SK-N-SH (cell line): ENCODE data around the gene GTF2H4. TPM values are rescaled to one million over a fixed set of nuclear protein-coding genes. Genes with fewer than 3 reads are reported as not detected.

Experiments used
- CTCF ChIA-PET: fragments of 300-600, 350-600 bp; formaldehyde crosslinking; extraction: SDS; loops from one replicate; lab custom pipeline; 2021; lab: Yijun Ruan, JAX
- POLR2A ChIA-PET: fragments of 350-600 bp; sonication (Branson Sonifier 250); formaldehyde crosslinking; extraction: SDS; loops from one replicate; lab custom pipeline; 2020; ENCODE audit warnings: antibody characterized with exemption, inconsistent platforms; lab: Yijun Ruan, JAX
- DNase-seq: peaks from one replicate; pipeline ENCODE4 v3.0.0; 2012
- H2AFZ ChIP-seq: fragments of 200-600 bp; sonication (generic); 2 replicates; pipeline ENCODE4 v1.8.1; 2016; ENCODE audit warnings: antibody characterized with exemption, mild to moderate bottlenecking, low read depth
- H3F3A ChIP-seq: fragments of 200-600 bp; sonication (generic); replicated peaks from 2 replicates; pipeline ENCODE3; 2016; ENCODE audit warnings: antibody characterized with exemption, mild to moderate bottlenecking; ENCODE audit not compliant: insufficient read depth
- H3K27ac ChIP-seq, 2 experiments: fragments of 200-500 bp in 1 of 2; fragments of 200-600 bp in 1 of 2; sonication (Bioruptor generic) in 1 of 2; sonication (generic), shearing (Covaris generic) in 1 of 2; 2 replicates each; pipeline versions ENCODE4 v1.5.1 to v1.6.1; 2014 to 2016; ENCODE audit warnings: low read depth in 2 of 2, inconsistent platforms in 1 of 2, low read length in 1 of 2, mild to moderate bottlenecking in 1 of 2, mixed read lengths in 1 of 2
- H3K27me3 ChIP-seq: fragments of 200-600 bp; sonication (generic), shearing (Covaris generic); 2 replicates; pipeline ENCODE4 v1.6.1; 2016; ENCODE audit warnings: mixed run types; ENCODE audit not compliant: insufficient read depth
- H3K36me3 ChIP-seq, 2 experiments: fragments of 200-500 bp in 1 of 2; fragments of 200-600 bp in 1 of 2; sonication (Bioruptor generic) in 1 of 2; sonication (generic) in 1 of 2; replicated peaks in 1 of 2; 2 replicates each; pipeline versions ENCODE3 to v1.5.1; 2014 to 2016; ENCODE audit warnings: low read length in 1 of 2, mild to moderate bottlenecking in 1 of 2; ENCODE audit not compliant: insufficient read depth in 2 of 2, control insufficient read depth in 1 of 2
- H3K4me1 ChIP-seq, 2 experiments: fragments of 200-500 bp in 1 of 2; fragments of 200-600 bp in 1 of 2; sonication (Bioruptor generic) in 1 of 2; sonication (generic), shearing (Covaris generic) in 1 of 2; 2 replicates each; pipeline versions ENCODE4 v1.5.1 to v1.6.1; 2014 to 2016; ENCODE audit warnings: low read depth in 1 of 2, low read length in 1 of 2, mixed run types in 1 of 2; ENCODE audit not compliant: insufficient read depth in 2 of 2, control insufficient read depth in 1 of 2
- H3K4me2 ChIP-seq: fragments of 200-600 bp; sonication (generic), shearing (Covaris generic); 2 replicates; pipeline ENCODE4 v1.6.1; 2017; ENCODE audit warnings: mixed run types
- H3K4me3 ChIP-seq, 2 experiments: fragments of 200-500 bp in 1 of 2; fragments of 200-600 bp in 1 of 2; sonication (Bioruptor generic) in 1 of 2; sonication (generic), shearing (Covaris generic) in 1 of 2; 2 replicates each; pipeline versions ENCODE4 v1.5.1 to v1.8.1; 2014 to 2016; ENCODE audit warnings: low read depth in 2 of 2, inconsistent platforms in 1 of 2, low read length in 1 of 2, mild to moderate bottlenecking in 1 of 2, mixed read lengths in 1 of 2, moderate library complexity in 1 of 2
- H3K79me2 ChIP-seq: fragments of 200-600 bp; sonication (generic); 2 replicates; pipeline ENCODE4 v1.8.1; 2017; ENCODE audit warnings: mild to moderate bottlenecking; ENCODE audit not compliant: insufficient read depth
- H3K9ac ChIP-seq: fragments of 200-600 bp; sonication (generic); 2 replicates; pipeline ENCODE4 v1.6.1; 2017; ENCODE audit warnings: mixed run types
- H3K9me2 ChIP-seq: fragments of 200-600 bp; sonication (generic); 2 replicates; pipeline ENCODE4 v1.6.1; 2017; ENCODE audit warnings: mixed run types
- H3K9me3 ChIP-seq: fragments of 200-600 bp; sonication (generic); 2 replicates; pipeline ENCODE4 v1.6.1; 2017; ENCODE audit warnings: mixed run types, mild to moderate bottlenecking, moderate library complexity
- H4K20me1 ChIP-seq: fragments of 200-600 bp; sonication (generic); 2 replicates; pipeline ENCODE4 v1.6.1; 2017; ENCODE audit warnings: mild to moderate bottlenecking, mixed run types; ENCODE audit not compliant: insufficient read depth
- CHD2 ChIP-seq: fragments of 150-350 bp; IDR thresholded peaks from 2 replicates; pipeline ENCODE4 v1.6.1; 2018; ENCODE audit warnings: low read length; ENCODE audit not compliant: partially characterized antibody
- EP300 ChIP-seq, 2 experiments: IDR thresholded peaks; 2 replicates each; pipeline versions ENCODE4 v1.4.0 to v1.6.1; 2012; ENCODE audit warnings: borderline replicate concordance in 1 of 2, low read depth in 1 of 2, low read length in 1 of 2
- FOXJ3 ChIP-seq: sonication (generic); formaldehyde crosslinking; IDR thresholded peaks from 2 replicates; pipeline ENCODE4 v1.5.1; 2020; ENCODE audit warnings: mild to moderate bottlenecking, missing genetic modification reagents
- GABPA ChIP-seq: IDR thresholded peaks from 2 replicates; pipeline ENCODE4 v1.4.0; 2012; ENCODE audit warnings: low read depth, mild to moderate bottlenecking
- MXI1 ChIP-seq: IDR thresholded peaks from 2 replicates; pipeline ENCODE4 v1.6.1; 2012; ENCODE audit warnings: mild to moderate bottlenecking, low read depth, low read length, improper control_type of control experiment
- SMC3 ChIP-seq: IDR thresholded peaks from 2 replicates; pipeline ENCODE4 v1.6.1; 2012; ENCODE audit warnings: low read depth, low read length, improper control_type of control experiment
- TAF1 ChIP-seq: IDR thresholded peaks from 2 replicates; pipeline ENCODE4 v1.6.1; 2012; ENCODE audit warnings: low read depth, mild to moderate bottlenecking, low read length, moderate library complexity, borderline replicate concordance
- TCF12 ChIP-seq: IDR thresholded peaks from 2 replicates; pipeline ENCODE4 v1.4.0; 2012
- WGBS: methylation state at CpG from one replicate; pipeline ENCODE4 v1.1.6; 2017; ENCODE audit warnings: low lambda C conversion rate; 5-methylcytosine and 5-hydroxymethylcytosine counted together
- polyA plus RNA-seq, 3 experiments: library from polyadenylated mRNA; depleted of rRNA; stranded (reverse); fragments of >200 nt; gene quantifications; 2 replicates each; pipeline ENCODE4 v1.2.3, GENCODE V29; 2012
- TF ChIP-seq, protein P1 (sequence below): fragments of 150-350 bp; IDR thresholded peaks from 2 replicates; pipeline ENCODE4 v1.6.1; 2017; ENCODE audit warnings: antibody characterized with exemption, low read length, low read depth, borderline replicate concordance
- TF ChIP-seq, protein P2 (sequence below): IDR thresholded peaks from 2 replicates; pipeline ENCODE4; 2012
- TF ChIP-seq, protein P3 (sequence below): IDR thresholded peaks from 2 replicates; pipeline ENCODE4 v1.4.0; 2012; ENCODE audit warnings: low read depth
- TF ChIP-seq, protein P4 (sequence below): IDR thresholded peaks from 2 replicates; pipeline ENCODE4 v1.4.0; 2012; ENCODE audit warnings: low read depth, borderline replicate concordance
- TF ChIP-seq, protein P5 (sequence below): fragments of 200-600 bp; sonication (generic); IDR thresholded peaks from 2 replicates; pipeline ENCODE4 v1.6.1; 2017; ENCODE audit warnings: antibody characterized with exemption, mild to moderate bottlenecking, moderate library complexity
- TF ChIP-seq, protein P6 (sequence below): IDR thresholded peaks from 2 replicates; pipeline ENCODE4 v1.4.0; 2012; ENCODE audit warnings: low read depth, borderline replicate concordance

Gene GTF2H4
- polyA plus RNA-seq, 1 of the 3 experiments (the other 2 are of a cell fraction), result 30.7 TPM

DNA sequence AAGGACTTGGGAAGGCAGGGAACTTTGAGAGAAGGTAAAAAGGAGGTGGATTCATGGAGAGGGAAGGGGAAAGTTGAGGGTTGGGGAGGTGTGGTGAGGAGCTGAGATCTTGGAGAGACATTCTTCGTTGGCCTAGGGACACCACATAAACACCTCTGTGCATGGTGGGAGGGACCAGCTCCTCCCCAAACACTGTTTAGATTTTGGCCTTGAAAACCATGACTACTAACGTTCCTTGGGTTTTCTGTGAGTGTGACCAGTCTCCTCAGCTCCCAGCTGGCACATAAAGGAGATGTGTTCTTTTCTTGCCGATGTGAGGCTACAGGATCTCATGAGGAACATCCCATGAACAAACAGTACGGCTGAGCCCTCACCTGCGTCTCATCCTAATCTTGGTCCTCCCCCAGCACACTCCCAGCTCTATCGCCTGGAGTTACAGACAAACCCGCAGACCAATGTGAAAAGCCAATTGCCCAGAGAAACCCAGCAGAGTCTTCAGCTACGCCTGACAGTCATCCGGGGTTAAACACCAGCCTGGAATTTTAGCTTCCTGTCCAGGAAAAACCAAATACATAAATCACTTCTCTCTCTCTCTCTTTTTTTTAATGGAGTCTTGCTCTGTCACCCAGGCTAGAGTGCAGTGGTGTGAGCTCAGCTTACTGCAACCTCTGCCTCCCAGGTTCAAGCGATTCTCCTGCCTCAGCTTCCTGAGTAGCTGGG, 45.7 kb upstream of the GTF2H4 start:
- Histone ChIP-seq H3K4me1 (no peaks in the 10 kb centered on the region), H3K9ac (no peak overlapping the region), H3K9me3 (no peaks in the 10 kb centered on the region), H4K20me1 (no peaks in the 10 kb centered on the region), H3K4me3 (no peak overlapping the region), H3K27ac (no peak overlapping the region), H3K4me2 (no peak overlapping the region), H3K36me3 (no peaks in the 10 kb centered on the region), H3K27me3 (no peaks in the 10 kb centered on the region), H3K9me2 (no peaks in the 10 kb centered on the region), H3K79me2 (no peaks in the 10 kb centered on the region)
- DNase-seq, result no peak
- CTCF ChIA-PET, result interaction anchor here (1.0 kb wide), 2 partner anchors 11 to 15 kb away, joined by 3 to 6 read pairs; no protein-coding TSS in a partner anchor
- 71% methylated on average over 10 of the region's 10 CpGs for WGBS
- TF ChIP-seq SMC3 (no peak), MXI1 (no peak), EP300 (IDR thresholded peaks at IDR 0.05; ENCODE audit: borderline replicate concordance in 1 of 2, low read depth in 1 of 2, low read length in 1 of 2) (no peak), FOXJ3 (CRISPR knock-in tag) (no peak), TAF1 (no peak), CHD2 (no peak), GABPA (no peak), TCF12 (no peak)
- TF ChIP-seq, protein P1, sequence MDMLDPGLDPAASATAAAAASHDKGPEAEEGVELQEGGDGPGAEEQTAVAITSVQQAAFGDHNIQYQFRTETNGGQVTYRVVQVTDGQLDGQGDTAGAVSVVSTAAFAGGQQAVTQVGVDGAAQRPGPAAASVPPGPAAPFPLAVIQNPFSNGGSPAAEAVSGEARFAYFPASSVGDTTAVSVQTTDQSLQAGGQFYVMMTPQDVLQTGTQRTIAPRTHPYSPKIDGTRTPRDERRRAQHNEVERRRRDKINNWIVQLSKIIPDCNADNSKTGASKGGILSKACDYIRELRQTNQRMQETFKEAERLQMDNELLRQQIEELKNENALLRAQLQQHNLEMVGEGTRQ, result no peak
- TF ChIP-seq, protein P2, sequence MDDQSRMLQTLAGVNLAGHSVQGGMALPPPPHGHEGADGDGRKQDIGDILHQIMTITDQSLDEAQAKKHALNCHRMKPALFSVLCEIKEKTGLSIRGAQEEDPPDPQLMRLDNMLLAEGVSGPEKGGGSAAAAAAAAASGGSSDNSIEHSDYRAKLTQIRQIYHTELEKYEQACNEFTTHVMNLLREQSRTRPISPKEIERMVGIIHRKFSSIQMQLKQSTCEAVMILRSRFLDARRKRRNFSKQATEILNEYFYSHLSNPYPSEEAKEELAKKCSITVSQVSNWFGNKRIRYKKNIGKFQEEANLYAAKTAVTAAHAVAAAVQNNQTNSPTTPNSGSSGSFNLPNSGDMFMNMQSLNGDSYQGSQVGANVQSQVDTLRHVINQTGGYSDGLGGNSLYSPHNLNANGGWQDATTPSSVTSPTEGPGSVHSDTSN, result no peak
- TF ChIP-seq, protein P3, sequence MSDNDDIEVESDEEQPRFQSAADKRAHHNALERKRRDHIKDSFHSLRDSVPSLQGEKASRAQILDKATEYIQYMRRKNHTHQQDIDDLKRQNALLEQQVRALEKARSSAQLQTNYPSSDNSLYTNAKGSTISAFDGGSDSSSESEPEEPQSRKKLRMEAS, result no peak
- TF ChIP-seq, protein P4, sequence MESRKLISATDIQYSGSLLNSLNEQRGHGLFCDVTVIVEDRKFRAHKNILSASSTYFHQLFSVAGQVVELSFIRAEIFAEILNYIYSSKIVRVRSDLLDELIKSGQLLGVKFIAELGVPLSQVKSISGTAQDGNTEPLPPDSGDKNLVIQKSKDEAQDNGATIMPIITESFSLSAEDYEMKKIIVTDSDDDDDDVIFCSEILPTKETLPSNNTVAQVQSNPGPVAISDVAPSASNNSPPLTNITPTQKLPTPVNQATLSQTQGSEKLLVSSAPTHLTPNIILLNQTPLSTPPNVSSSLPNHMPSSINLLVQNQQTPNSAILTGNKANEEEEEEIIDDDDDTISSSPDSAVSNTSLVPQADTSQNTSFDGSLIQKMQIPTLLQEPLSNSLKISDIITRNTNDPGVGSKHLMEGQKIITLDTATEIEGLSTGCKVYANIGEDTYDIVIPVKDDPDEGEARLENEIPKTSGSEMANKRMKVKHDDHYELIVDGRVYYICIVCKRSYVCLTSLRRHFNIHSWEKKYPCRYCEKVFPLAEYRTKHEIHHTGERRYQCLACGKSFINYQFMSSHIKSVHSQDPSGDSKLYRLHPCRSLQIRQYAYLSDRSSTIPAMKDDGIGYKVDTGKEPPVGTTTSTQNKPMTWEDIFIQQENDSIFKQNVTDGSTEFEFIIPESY, result no peak
- TF ChIP-seq, protein P5, sequence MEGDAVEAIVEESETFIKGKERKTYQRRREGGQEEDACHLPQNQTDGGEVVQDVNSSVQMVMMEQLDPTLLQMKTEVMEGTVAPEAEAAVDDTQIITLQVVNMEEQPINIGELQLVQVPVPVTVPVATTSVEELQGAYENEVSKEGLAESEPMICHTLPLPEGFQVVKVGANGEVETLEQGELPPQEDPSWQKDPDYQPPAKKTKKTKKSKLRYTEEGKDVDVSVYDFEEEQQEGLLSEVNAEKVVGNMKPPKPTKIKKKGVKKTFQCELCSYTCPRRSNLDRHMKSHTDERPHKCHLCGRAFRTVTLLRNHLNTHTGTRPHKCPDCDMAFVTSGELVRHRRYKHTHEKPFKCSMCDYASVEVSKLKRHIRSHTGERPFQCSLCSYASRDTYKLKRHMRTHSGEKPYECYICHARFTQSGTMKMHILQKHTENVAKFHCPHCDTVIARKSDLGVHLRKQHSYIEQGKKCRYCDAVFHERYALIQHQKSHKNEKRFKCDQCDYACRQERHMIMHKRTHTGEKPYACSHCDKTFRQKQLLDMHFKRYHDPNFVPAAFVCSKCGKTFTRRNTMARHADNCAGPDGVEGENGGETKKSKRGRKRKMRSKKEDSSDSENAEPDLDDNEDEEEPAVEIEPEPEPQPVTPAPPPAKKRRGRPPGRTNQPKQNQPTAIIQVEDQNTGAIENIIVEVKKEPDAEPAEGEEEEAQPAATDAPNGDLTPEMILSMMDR, result no peak
- TF ChIP-seq, protein P6, sequence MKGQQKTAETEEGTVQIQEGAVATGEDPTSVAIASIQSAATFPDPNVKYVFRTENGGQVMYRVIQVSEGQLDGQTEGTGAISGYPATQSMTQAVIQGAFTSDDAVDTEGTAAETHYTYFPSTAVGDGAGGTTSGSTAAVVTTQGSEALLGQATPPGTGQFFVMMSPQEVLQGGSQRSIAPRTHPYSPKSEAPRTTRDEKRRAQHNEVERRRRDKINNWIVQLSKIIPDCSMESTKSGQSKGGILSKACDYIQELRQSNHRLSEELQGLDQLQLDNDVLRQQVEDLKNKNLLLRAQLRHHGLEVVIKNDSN, result no peak
- TF ChIP-seq, all 33 proteins: peak for 0
- Histone ChIP-seq H3F3A (no peaks in the 10 kb centered on the region), H2AFZ (no peak overlapping the region)
- POLR2A ChIA-PET, result no interaction called here
